Middle frontal gyrus (tissue), 1 donor: ENCODE results near the gene RTP3.
"Not testable (repeated sequence)": the region's sequence is repeated elsewhere in the genome, so short reads cannot be mapped to it uniquely, and the experiment has no call there.

Source experiments
- DNase-seq: peaks from one replicate; pipeline ENCODE4 v3.0.0-alpha.2; 2015; ENCODE audit warnings: low spot score; ENCODE audit errors: extremely low spot score

Gene RTP3

GRCh38 chr3:46491089-46492070, 6.4 kb upstream of the RTP3 start:
- DNase-seq, result no peak

- DNase-seq, result no peak
Observed at GRCh38 chr3:46492890-46493547, 4.8 kb upstream of the RTP3 start.

DNA sequence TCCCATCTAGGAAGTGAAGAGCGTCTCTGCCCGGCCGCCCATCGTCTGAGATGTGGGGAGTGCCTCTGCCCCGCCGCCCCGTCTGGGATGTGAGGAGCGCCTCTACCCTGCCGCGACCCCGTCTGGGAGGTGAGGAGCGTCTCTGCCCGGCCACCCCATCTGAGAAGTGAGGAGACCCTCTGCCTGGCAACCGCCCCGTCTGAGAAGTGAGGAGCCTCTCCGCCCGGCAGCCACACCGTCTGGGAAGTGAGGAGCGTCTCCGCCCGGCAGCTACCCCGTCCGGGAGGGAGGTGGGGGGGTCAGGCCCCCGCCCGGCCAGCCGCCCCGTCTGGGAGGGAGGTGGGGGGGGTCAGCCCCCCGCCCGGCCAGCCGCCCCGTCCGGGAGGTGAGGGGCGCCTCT, 3.3 kb upstream of the RTP3 start:
- not testable (repeated sequence) for DNase-seq

GRCh38 chr3:46495901-46496456, 1.8 kb upstream of the RTP3 start:
- no peak for DNase-seq

DNA sequence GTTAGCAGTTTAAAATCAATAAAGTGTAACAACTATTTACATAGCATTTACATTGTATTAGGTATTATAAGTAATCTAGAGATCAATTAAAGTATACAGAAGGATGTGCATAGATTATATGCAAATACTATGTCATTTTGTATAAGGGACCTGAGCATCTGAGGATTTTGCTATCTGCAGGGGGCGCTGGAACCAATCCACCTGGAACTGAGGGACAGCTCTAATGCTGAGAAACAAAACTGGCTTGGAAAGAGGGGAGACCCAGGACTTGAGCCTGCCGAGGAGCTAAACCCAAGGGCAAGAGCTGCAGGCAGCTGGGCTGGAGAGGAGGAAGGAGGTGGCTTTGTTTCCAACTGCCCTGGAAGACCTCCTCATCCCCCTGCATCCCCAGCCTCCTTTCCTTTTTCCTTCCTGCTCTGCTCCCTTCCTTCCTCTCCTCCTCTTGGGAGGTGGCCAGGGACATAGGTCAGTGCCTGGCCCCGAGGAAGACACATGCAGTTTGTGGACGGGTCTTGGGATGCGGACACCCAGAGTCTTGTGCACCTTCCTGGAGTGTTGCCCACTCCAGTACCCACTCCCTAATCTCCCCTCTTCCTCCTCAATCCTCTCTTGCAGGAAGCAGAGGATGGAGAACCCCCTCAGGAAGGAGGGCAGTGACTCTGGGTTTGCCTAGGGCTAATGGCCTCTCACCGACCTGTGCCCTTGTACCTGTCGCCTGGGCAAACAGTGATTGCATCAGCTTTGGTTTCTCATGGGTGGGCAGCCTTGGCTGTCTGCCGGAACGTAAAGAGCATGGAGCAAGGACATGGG, 825 bp upstream of the RTP3 start:
- DNase-seq, result no peak

- no peak for DNase-seq
Observed at GRCh38 chr3:46498916-46499519, 1.2 kb downstream of the RTP3 start.

DNA sequence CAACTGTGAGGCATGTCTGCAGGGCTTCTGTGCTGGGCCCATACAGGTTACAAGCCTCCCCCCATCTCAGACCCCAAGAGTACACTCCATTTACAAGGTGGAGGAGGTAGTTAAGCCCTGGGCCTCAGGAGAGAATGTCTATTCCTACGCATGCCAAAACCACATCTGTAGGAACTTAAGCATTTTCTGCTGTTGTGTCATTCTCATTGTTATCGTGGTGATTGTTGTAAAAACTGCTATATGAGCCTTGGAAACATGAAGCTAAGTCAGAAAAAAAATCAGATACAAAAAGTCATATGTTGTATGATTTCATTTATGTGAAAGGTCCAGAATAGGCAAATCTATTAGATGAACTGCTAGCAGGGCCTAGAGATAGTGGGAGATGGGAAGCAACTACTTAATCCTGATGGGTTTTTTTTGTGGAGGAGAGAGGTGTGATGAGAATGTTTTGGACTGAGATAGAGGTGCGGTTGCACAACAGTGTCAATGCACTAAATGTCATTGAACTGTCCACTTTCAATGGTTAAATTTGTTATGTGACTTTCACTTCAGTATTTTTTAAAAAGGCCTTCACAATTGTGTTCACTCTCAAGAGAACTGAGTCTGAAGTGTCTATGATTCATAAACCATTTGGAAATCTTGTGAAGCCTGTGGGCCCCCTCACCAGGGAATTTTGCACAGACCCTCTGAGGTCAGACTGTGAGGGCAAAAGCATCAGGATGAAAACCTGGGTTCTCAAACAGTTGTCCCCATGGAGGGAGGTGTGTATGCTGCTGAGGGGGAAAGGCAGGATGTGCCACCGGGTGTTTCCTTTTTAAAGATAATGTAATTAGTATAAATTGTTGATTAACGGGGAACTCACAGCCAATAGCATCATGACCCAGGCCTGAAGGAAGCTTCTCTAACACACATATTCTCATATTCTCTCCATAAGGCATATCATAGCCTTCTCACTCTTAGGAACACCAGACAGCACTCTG, 3.2 kb downstream of the RTP3 start:
- no peak for DNase-seq

DNA sequence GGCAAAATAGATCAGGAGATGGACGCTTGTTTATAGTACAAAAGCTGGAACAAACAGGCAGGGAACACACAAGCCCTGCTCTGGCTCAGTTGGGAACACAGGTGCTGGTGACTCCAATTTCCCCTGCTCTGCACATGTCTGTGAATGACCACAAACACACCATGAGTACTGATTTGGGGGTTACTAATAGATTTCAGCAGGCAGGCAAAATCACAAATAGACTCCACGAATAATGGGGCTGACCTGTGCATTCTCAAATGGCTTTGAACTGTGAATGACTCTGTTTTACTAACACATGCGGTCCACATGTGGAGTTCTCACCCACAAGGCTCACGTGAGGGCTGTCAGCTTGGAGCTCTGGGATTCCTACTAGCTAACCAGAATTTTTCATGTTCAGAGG, 3.9 kb downstream of the RTP3 start:
- no peak for DNase-seq

- no peak for DNase-seq
Observed at GRCh38 chr3:46503200-46503874, 5.6 kb downstream of the RTP3 start.

- no peak for DNase-seq
Observed at GRCh38 chr3:46504789-46505188, 7.0 kb downstream of the RTP3 start.

- DNase-seq, result no peak
Observed at GRCh38 chr3:46505953-46506352, 8.2 kb downstream of the RTP3 start.

- no peak for DNase-seq
Observed at GRCh38 chr3:46506526-46506925, 8.8 kb downstream of the RTP3 start.

GRCh38 chr3:46508850-46509591, 11.2 kb downstream of the RTP3 start:
- DNase-seq, result no peak

DNA sequence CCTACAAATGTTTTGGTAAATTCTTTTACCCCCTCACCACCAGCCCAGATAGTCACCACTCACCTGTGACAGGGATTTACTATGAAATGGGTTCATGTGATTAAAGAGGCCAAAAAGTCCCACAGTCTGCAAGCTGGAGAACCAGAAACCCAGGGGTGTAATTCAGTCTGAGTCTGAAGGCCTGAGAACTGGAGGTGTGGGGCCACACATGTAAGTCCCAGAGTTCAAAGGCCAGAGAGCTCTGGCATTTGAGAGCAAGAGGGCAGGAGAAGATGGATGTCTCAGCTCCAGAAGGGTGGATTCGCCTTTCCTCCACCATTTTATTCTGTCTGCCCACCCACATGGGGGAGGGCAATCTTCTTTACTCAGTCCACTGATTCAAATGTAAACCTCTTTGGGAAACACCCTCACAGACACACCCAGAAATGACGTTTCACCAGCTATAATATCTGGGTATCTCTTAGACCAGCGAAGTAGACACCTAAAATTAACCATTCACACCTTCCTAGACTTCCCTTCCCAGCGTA, 11.9 kb downstream of the RTP3 start:
- DNase-seq, result no peak

DNA sequence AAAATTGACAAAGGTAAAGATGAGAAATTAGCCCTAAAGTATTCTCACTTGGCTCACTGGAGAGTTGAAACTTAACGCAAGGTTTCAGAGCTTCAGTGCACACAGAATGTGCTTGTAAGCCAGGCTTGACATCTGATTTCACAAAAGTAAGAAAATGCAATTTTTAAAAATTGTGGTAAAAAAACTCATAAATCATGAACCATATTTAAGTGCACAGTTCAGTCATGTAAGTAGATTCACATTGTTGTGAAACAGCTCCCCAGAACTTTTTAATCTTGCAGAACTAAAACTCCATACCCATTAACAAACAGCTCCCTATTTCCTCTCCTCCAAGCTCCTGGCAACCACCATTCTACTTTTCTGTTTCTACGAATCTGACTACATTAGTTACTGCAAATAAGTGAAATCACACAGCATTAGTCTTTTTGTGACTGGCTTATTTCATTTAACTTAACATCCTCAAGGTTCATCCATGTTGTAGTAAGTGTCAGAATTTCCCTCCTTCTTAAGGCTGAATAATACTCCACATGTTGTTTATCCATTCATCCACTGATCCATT, 14.5 kb downstream of the RTP3 start:
- DNase-seq, result no peak

DNA sequence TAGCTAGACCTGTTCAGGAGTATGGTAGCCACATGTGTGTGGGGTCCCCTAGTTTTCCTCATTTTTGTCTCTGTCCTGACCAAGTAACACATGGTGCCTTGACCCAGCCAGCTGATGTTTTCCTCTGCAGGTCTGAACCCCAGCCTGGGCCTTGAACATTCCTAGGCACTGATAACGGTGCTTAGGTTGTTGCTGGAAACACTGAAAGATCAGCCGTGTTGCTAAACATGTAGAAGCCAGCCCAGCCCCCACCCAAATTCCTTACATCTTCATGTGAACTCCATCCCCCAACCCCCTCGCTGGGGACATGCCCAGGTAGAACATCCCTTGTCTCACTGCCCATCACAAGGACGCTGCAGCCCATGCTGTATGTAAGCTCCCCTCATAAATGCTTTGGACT, 18.7 kb downstream of the RTP3 start:
- no peak for DNase-seq

- DNase-seq, result no peak
Observed at GRCh38 chr3:46517016-46517783, 19.4 kb downstream of the RTP3 start.
